Right atrium auricular region (tissue), 2 donors: Measurements from ENCODE around the gene ADSL. TPM values are rescaled to one million over a fixed set of nuclear protein-coding genes. Genes with fewer than 3 reads are reported as not detected.
A peak's percentile ranks its signal among the peaks of the same experiment; 100 is the strongest.

ENCODE experiments used
- DNase-seq: peaks from one replicate; pipeline ENCODE4 v3.0.0-alpha.2; 2019; ENCODE audit warnings: low spot score
- H3K27ac ChIP-seq, 2 donors: fragments of 200-600 bp; sonication (generic); 1 replicate in 1 of 2; 2 replicates in 1 of 2; pipeline ENCODE4 v1.5.1; 2016 to 2019
- H3K27me3 ChIP-seq, 2 donors: fragments of 200-600 bp; sonication (generic); one replicate each; pipeline versions ENCODE4 v1.5.1 to v1.6.0; 2017 to 2019
- H3K36me3 ChIP-seq: fragments of 200-600 bp; sonication (generic); one replicate; pipeline ENCODE4 v1.5.1; 2016
- H3K4me1 ChIP-seq, 2 donors: fragments of 200-600 bp; sonication (generic); one replicate each; pipeline versions ENCODE4 v1.5.1 to v1.6.0; 2017 to 2019
- H3K4me3 ChIP-seq, 2 donors: fragments of 200-600 bp; sonication (generic); 1 replicate in 1 of 2; 2 replicates in 1 of 2; pipeline ENCODE4 v1.5.1; 2017 to 2019; ENCODE audit warnings: mild to moderate bottlenecking in 1 of 2, moderate library complexity in 1 of 2
- H3K9me3 ChIP-seq, 2 donors: fragments of 200-600 bp; sonication (generic); one replicate each; pipeline ENCODE4 v1.5.1; 2019
- CTCF ChIP-seq, 2 donors: fragments of 200-600 bp; sonication (generic); IDR thresholded peaks; one replicate each; pipeline ENCODE4 v1.5.1; 2019; ENCODE audit warnings: antibody characterized with exemption in 2 of 2
- total RNA-seq, 2 donors: library from RNA; depleted of rRNA; stranded (reverse); fragments of >200 nt; gene quantifications; one replicate each; pipeline ENCODE4 v1.1.0, GENCODE V29; 2016

ADSL gene
- total RNA-seq, 2 donors from 2014 or later: 41.8 to 69.9 TPM

GRCh38 chr22:40415531-40416266 is 69.4 kb downstream of the ADSL start:
- H3K4me1 ChIP-seq: peaks cover 0 to 14% of the 10 kb centered on the region in 2 donors
- no peak for TF ChIP-seq CTCF (IDR thresholded peaks at IDR 0.05)
- DNase-seq: no peak
- no peak overlapping the region for H3K4me3 ChIP-seq
- H3K27ac ChIP-seq: peak overlapping the region in 1 of 2 donors; percentile 17
- H3K9me3 ChIP-seq: no peaks in the 10 kb centered on the region
- H3K27me3 ChIP-seq: no peaks in the 10 kb centered on the region
- peaks cover 67% of the 10 kb centered on the region for H3K36me3 ChIP-seq

- Histone ChIP-seq H3K4me3 (no peak overlapping the region), H3K9me3 (no peaks in the 10 kb centered on the region), H3K4me1 (peaks cover 0 to 14% of the 10 kb centered on the region in 2 donors), H3K27me3 (no peaks in the 10 kb centered on the region), H3K36me3 (peaks cover 67% of the 10 kb centered on the region), H3K27ac (no peak overlapping the region)
- no peak for TF ChIP-seq CTCF (IDR thresholded peaks at IDR 0.05)
- no peak for DNase-seq
These were observed 69.9 kb downstream of the ADSL start for GRCh38 chr22:40416267-40416570.

GRCh38 chr22:40416636-40417035 is 70.3 kb downstream of the ADSL start:
- peaks cover 0 to 14% of the 10 kb centered on the region in 2 donors for H3K4me1 ChIP-seq
- peaks cover 67% of the 10 kb centered on the region for H3K36me3 ChIP-seq
- no peak overlapping the region for H3K4me3 ChIP-seq
- H3K27ac ChIP-seq: no peak overlapping the region
- TF ChIP-seq CTCF (IDR thresholded peaks at IDR 0.05): no peak
- DNase-seq: no peak
- no peaks in the 10 kb centered on the region for H3K9me3 ChIP-seq
- no peaks in the 10 kb centered on the region for H3K27me3 ChIP-seq

- no peaks in the 10 kb centered on the region for H3K27me3 ChIP-seq
- no peak for DNase-seq
- H3K36me3 ChIP-seq: peaks cover 67% of the 10 kb centered on the region
- H3K9me3 ChIP-seq: no peaks in the 10 kb centered on the region
- no peak overlapping the region for H3K4me3 ChIP-seq
- no peak overlapping the region for H3K27ac ChIP-seq
- no peak for TF ChIP-seq CTCF (IDR thresholded peaks at IDR 0.05)
- peaks cover 0 to 14% of the 10 kb centered on the region in 2 donors for H3K4me1 ChIP-seq
These were observed 70.7 kb downstream of the ADSL start for GRCh38 chr22:40417041-40417440.

- Histone ChIP-seq H3K27ac (no peak overlapping the region), H3K4me1 (peaks cover 0 to 20% of the 10 kb centered on the region in 2 donors), H3K36me3 (peaks cover 69% of the 10 kb centered on the region), H3K9me3 (no peaks in the 10 kb centered on the region), H3K27me3 (no peaks in the 10 kb centered on the region), H3K4me3 (no peak overlapping the region)
- TF ChIP-seq CTCF (IDR thresholded peaks at IDR 0.05): no peak
- no peak for DNase-seq
These were observed 71.6 kb downstream of the ADSL start for GRCh38 chr22:40417881-40418280.
